ENCODE measurements around the gene SMYD4. TPM values are rescaled to one million over a fixed set of nuclear protein-coding genes. Genes with fewer than 3 reads are reported as not detected.

The SMYD4 gene
- total and polyA plus RNA-seq, 8 donors, result 4.0 to 8.9 (median 5.7) TPM

DNA sequence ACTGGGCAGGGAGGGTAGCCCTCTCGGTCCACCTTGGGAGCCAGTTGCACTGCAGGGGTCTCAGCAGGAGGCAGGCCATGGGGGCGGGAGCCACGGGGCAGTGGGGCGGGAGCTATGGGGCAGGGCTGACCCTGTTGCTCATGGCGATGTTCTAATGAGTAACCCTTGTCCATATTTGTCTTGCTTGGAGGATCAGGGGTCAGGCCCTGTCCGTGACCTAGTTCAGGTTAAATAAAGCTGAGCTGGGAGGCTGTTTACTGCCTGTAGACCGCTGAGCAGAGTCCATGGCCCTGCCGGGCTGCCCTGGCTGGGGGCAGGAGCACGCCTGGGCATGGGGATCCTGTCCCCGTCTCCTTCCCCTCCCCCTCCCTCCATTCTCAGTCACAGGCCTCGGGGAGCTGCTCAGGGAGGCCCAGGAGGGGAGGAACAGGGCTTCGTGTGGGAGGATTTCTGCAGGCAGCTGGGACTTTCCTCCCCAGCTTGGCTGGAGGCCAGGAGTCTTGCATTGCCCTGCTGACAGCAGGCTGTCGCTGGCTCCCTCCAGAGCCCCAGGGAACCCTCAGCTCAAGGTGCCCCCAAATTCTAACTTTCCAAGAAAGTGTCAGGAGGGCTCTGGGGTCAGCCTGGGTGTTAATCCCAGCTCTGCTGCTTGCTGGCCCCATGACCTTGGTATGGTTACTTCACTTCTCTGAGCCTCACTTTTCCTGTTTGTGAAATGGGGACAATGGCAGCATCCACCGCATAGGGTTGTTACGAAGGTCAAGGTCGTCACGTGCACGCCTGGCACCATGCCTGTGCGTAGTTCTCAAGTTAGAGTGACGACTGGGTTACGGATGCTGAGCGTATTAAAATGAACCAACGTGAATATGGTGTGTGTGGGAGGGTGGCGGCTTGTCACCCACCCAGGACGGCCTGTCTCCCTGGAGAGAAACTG is 93.1 kb downstream of the SMYD4 start:
- Histone ChIP-seq H3K4me3 (no peak overlapping the region), H3K9me3 (no peaks in the 10 kb centered on the region), H3K27ac (no peak overlapping the region), H3K4me1 (peaks cover 0 to 6% (median 0%) of the 10 kb centered on the region in 3 donors), H3K36me3 (peaks cover 0 to 6% (median 0%) of the 10 kb centered on the region in 3 donors), H3K27me3 (no peaks in the 10 kb centered on the region)
- no peak for FAIRE-seq
- DNase-seq, result peak in 2 of 6 donors; percentile 67 to 70
- WGBS, 2 donors, result 68 to 72% methylated on average over 25 of the region's 25 CpGs
- intact Hi-C loops (cut with DNase I), result no loop called here
- TF ChIP-seq, protein P1, sequence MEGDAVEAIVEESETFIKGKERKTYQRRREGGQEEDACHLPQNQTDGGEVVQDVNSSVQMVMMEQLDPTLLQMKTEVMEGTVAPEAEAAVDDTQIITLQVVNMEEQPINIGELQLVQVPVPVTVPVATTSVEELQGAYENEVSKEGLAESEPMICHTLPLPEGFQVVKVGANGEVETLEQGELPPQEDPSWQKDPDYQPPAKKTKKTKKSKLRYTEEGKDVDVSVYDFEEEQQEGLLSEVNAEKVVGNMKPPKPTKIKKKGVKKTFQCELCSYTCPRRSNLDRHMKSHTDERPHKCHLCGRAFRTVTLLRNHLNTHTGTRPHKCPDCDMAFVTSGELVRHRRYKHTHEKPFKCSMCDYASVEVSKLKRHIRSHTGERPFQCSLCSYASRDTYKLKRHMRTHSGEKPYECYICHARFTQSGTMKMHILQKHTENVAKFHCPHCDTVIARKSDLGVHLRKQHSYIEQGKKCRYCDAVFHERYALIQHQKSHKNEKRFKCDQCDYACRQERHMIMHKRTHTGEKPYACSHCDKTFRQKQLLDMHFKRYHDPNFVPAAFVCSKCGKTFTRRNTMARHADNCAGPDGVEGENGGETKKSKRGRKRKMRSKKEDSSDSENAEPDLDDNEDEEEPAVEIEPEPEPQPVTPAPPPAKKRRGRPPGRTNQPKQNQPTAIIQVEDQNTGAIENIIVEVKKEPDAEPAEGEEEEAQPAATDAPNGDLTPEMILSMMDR (IDR thresholded peaks at IDR 0.05), result no peak
- peak in 3 of 4 donors; percentile 42 to 76 (median 51) for ATAC-seq

DNA sequence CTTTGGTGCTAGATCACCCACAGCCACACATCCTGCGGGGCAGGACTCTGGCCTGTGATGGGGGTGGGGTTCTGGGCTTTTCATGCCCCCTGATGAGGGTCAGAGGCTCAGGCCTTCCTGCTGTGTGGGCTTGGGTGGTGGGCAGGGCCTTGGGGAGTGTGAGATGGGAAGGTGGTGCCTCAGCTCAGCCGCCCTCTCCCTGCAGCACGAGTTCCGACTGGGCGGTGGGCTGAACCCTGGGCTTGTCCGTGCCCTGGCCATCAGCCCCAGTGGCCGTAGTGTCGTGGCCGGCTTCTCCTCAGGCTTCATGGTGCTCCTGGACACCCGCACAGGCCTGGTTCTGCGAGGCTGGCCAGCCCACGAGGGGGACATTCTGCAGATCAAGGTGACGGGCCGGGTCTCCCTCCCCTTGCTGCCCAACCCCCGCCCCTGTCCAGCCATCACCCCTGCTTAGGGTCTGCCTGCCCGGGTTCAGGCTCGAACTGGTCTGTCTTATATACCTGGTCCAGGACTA is 93.8 kb downstream of the SMYD4 start:
- intact Hi-C loops (cut with DNase I), result no loop called here
- no peak for FAIRE-seq

DNA sequence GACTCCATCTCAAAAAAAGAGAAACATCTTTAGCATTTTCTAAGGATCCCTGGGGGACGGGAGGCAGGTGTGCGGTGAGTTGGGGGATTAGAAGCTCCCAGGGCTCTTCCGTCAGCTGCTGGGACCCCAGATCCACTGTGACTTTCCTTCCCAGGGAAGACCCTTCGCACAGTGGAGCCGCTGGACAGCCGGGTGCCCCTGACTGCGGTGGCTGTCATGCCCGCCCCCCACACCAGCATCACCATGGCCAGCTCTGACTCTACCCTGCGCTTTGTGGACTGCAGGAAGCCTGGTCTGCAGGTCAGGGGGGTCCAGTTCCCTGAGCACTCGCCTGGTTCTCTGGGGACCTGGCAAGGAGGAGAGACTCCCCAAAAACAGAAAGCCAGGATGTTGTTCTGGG is 94.3 kb downstream of the SMYD4 start:
- Histone ChIP-seq H3K9me3 (no peaks in the 10 kb centered on the region), H3K27me3 (no peaks in the 10 kb centered on the region), H3K4me1 (peaks cover 0 to 6% (median 0%) of the 10 kb centered on the region in 3 donors), H3K36me3 (peaks cover 0 to 6% (median 0%) of the 10 kb centered on the region in 3 donors), H3K4me3 (no peak overlapping the region), H3K27ac (no peak overlapping the region)
- FAIRE-seq, result no peak
- no peak for ATAC-seq
- DNase-seq, result no peak
- TF ChIP-seq, protein P1 (IDR thresholded peaks at IDR 0.05), result no peak
- 95 to 98% methylated on average over 10 of the region's 10 CpGs for WGBS, 2 donors
- intact Hi-C loops (cut with DNase I), result no loop called here

More for the DNA sequence above, 93.8 kb downstream of the SMYD4 start:
- H3K27ac ChIP-seq, result no peak overlapping the region
- H3K4me1 ChIP-seq, result peaks cover 0 to 6% (median 0%) of the 10 kb centered on the region in 3 donors
- WGBS, 2 donors, result 87 to 93% methylated on average over 16 to 17 of the region's 17 CpGs
- no peaks in the 10 kb centered on the region for H3K9me3 ChIP-seq
- DNase-seq (peak in 2 of 6 donors; percentile 14 to 75), ATAC-seq (peak in 1 of 4 donors; percentile 12)
- TF ChIP-seq, protein P1 (IDR thresholded peaks at IDR 0.05), result no peak
- no peak overlapping the region for H3K4me3 ChIP-seq
- H3K27me3 ChIP-seq, result no peaks in the 10 kb centered on the region
- peaks cover 0 to 6% (median 0%) of the 10 kb centered on the region in 3 donors for H3K36me3 ChIP-seq

DNA sequence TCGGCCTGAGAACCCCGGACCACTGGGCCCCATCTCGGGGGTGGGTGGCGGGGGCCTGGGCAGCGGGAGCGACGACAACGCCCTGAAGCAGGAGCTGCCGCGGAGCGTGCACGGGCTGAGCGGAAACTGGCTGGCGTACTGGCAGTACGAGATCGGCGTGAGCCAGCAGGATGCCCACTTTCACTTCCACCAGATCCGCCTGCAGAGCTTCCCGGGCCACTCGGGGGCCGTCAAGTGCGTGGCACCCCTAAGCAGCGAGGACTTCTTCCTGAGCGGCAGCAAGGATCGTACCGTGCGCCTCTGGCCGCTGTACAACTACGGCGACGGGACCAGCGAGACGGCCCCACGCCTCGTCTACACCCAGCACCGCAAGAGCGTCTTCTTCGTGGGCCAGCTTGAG is 95.9 kb downstream of the SMYD4 start:
- Histone ChIP-seq H3K27me3 (no peaks in the 10 kb centered on the region), H3K9me3 (no peaks in the 10 kb centered on the region), H3K4me3 (no peak overlapping the region), H3K36me3 (peaks cover 0 to 6% (median 0%) of the 10 kb centered on the region in 3 donors), H3K4me1 (peaks cover 0 to 6% (median 0%) of the 10 kb centered on the region in 3 donors), H3K27ac (no peak overlapping the region)
- TF ChIP-seq, protein P1 (IDR thresholded peaks at IDR 0.05), result no peak
- DNase-seq (peak in 1 of 6 donors; percentile 70), FAIRE-seq (no peak), ATAC-seq (no peak)
- intact Hi-C loops (cut with DNase I), result no loop called here
- 94 to 97% methylated on average over 38 of the region's 38 CpGs for WGBS, 2 donors
